Hepatocyte (in vitro differentiated cells): Measurements from ENCODE around the gene GIPC2.

ENCODE experiments used
- CTCF ChIP-seq: fragments of 200-600 bp; sonication (generic); IDR thresholded peaks from 2 replicates; pipeline ENCODE4 v1.5.1; 2016; ENCODE audit warnings: antibody characterized with exemption, mild to moderate bottlenecking; ENCODE audit not compliant: poor library complexity
- EZH2 ChIP-seq: fragments of 200-600 bp; sonication (generic); IDR thresholded peaks from 2 replicates; pipeline ENCODE4 v1.6.1; 2016; ENCODE audit warnings: antibody characterized with exemption, mild to moderate bottlenecking, borderline replicate concordance

- no peak for TF ChIP-seq CTCF
- no peak for TF ChIP-seq EZH2
Observed at GRCh38 chr1:78073441-78073840, 27.7 kb downstream of the GIPC2 start.
